Inflammatory macrophage (primary cell): ENCODE measurements around the gene ATXN7L1.

Experiments
- DNase-seq, 2 donors: peaks; one replicate each; pipeline ENCODE4 v3.0.0-alpha.2; 2020 to 2022
- total RNA-seq, 18 experiments: gene quantifications; one replicate each; lab custom pipeline; 2026; ENCODE audit warnings: mixed read lengths in 6 of 18, inconsistent platforms in 2 of 18; lab: John Stamatoyannopoulos, UW

The ATXN7L1 gene
- 5.6 to 67.0 (median 11.2) reads per million in 18 experiments for total RNA-seq

- peak; percentile 96 for DNase-seq
Observed at GRCh38 chr7:105876091-105876963, at the start of gene ATXN7L1. ATXN7L1 (minus strand) TSS chr7:105876599; CDS start chr7:105876558, 41 bp downstream.

GRCh38 chr7:105926131-105926530, 49.7 kb upstream of the ATXN7L1 start:
- DNase-seq, result no peak

- DNase-seq, result no peak
Observed at GRCh38 chr7:105924945-105925344, 48.5 kb upstream of the ATXN7L1 start.

- no peak for DNase-seq
Observed at GRCh38 chr7:105920766-105921165, 44.4 kb upstream of the ATXN7L1 start.

- no peak for DNase-seq
Observed at GRCh38 chr7:105917659-105918058, 41.3 kb upstream of the ATXN7L1 start.

- no peak for DNase-seq
Observed at GRCh38 chr7:105916603-105917002, 40.2 kb upstream of the ATXN7L1 start.

- no peak for DNase-seq
Observed at GRCh38 chr7:105913947-105914346, 37.5 kb upstream of the ATXN7L1 start.

- DNase-seq, result no peak
Observed at GRCh38 chr7:105911961-105912575, 35.7 kb upstream of the ATXN7L1 start.

GRCh38 chr7:105910172-105910571, 33.8 kb upstream of the ATXN7L1 start:
- DNase-seq, result no peak

GRCh38 chr7:105909742-105910141, 33.3 kb upstream of the ATXN7L1 start:
- no peak for DNase-seq

- DNase-seq, result no peak
Observed at GRCh38 chr7:105907129-105907846, 30.9 kb upstream of the ATXN7L1 start.

GRCh38 chr7:105906695-105907094, 30.3 kb upstream of the ATXN7L1 start:
- no peak for DNase-seq

GRCh38 chr7:105905910-105906568, 29.6 kb upstream of the ATXN7L1 start:
- DNase-seq, result no peak

- no peak for DNase-seq
Observed at GRCh38 chr7:105905209-105905909, 29.0 kb upstream of the ATXN7L1 start.

GRCh38 chr7:105904064-105904463, 27.7 kb upstream of the ATXN7L1 start:
- no peak for DNase-seq

- no peak for DNase-seq
Observed at GRCh38 chr7:105902325-105902911, 26.0 kb upstream of the ATXN7L1 start.

- no peak for DNase-seq
Observed at GRCh38 chr7:105897999-105898398, 21.6 kb upstream of the ATXN7L1 start.

- no peak for DNase-seq
Observed at GRCh38 chr7:105896407-105896911, 20.1 kb upstream of the ATXN7L1 start.

- DNase-seq, result no peak
Observed at GRCh38 chr7:105894131-105894530, 17.7 kb upstream of the ATXN7L1 start.

- DNase-seq, result no peak
Observed at GRCh38 chr7:105892387-105892786, 16.0 kb upstream of the ATXN7L1 start.

- no peak for DNase-seq
Observed at GRCh38 chr7:105890290-105890997, 14.0 kb upstream of the ATXN7L1 start.
